PC-9 (cell line): ENCODE results near the gene SLC25A47. TPM values are rescaled to one million over a fixed set of nuclear protein-coding genes. Genes with fewer than 3 reads are reported as not detected.

ENCODE experiments used
- BruUV-seq: library from RNA; stranded (reverse); fragments of 400-500 nt; replicated peaks from 2 replicates; lab custom pipeline; 2021; lab: Mats Ljungman, UMichigan
- CTCF ChIA-PET: fragments of 300-600 bp; sonication (Branson Sonifier 250); formaldehyde crosslinking; loops from one replicate; lab custom pipeline; 2022; ENCODE audit warnings: antibody characterized with exemption; lab: Charles Lee
- POLR2A ChIA-PET: fragments of 300-600 bp; sonication (Branson Sonifier 250); formaldehyde crosslinking; loops from one replicate; lab custom pipeline; 2022; ENCODE audit warnings: antibody characterized with exemption; ENCODE audit not compliant: unreplicated experiment; lab: Charles Lee
- DNase-seq, 2 experiments: peaks; one replicate each; pipeline versions ENCODE4 v3.0.0 to v3.0.0-alpha.2; 2015 to 2022; ENCODE audit warnings: mixed read lengths in 1 of 2
- H2AFZ ChIP-seq: fragments of 200-600 bp; sonication (generic); 2 replicates; pipeline ENCODE4 v1.8.1; 2017; ENCODE audit warnings: antibody characterized with exemption
- H3F3A ChIP-seq: fragments of 200-600 bp; sonication (generic); 2 replicates; pipeline ENCODE4 v1.8.1; 2017; ENCODE audit warnings: antibody characterized with exemption, mild to moderate bottlenecking, low read depth; ENCODE audit not compliant: insufficient read depth
- H3K27ac ChIP-seq: fragments of 200-600 bp; sonication (generic); 2 replicates; pipeline ENCODE4 v1.6.1; 2016; ENCODE audit warnings: mixed run types
- H3K27me3 ChIP-seq: fragments of 200-600 bp; sonication (generic); 2 replicates; pipeline ENCODE4 v1.6.1; 2016; ENCODE audit warnings: low read depth, mixed run types; ENCODE audit not compliant: insufficient read depth
- H3K36me3 ChIP-seq: fragments of 200-600 bp; sonication (generic); 2 replicates; pipeline ENCODE4 v1.6.1; 2016; ENCODE audit warnings: low read depth, mixed run types
- H3K4me1 ChIP-seq: fragments of 200-600 bp; sonication (generic); replicated peaks from 2 replicates; pipeline ENCODE4 v1.6.1; 2016; ENCODE audit warnings: mixed run types; ENCODE audit not compliant: insufficient read depth
- H3K4me2 ChIP-seq: fragments of 200-600 bp; sonication (generic); 2 replicates; pipeline ENCODE4 v1.6.1; 2017; ENCODE audit warnings: mixed run types
- H3K4me3 ChIP-seq: fragments of 200-600 bp; sonication (generic); 2 replicates; pipeline ENCODE4 v1.6.1; 2016; ENCODE audit warnings: mixed run types
- H3K79me2 ChIP-seq: fragments of 200-600 bp; sonication (generic); 2 replicates; pipeline ENCODE4 v1.6.1; 2017; ENCODE audit warnings: low read depth, mixed run types
- H3K9me2 ChIP-seq: fragments of 200-600 bp; sonication (generic); 2 replicates; pipeline ENCODE4 v1.8.1; 2017; ENCODE audit warnings: mild to moderate bottlenecking; ENCODE audit not compliant: insufficient read depth
- H3K9me3 ChIP-seq: fragments of 200-600 bp; sonication (generic); 2 replicates; pipeline ENCODE4 v1.8.1; 2016; ENCODE audit warnings: low read depth; ENCODE audit not compliant: insufficient read depth
- H4K20me1 ChIP-seq: fragments of 200-600 bp; sonication (generic); 2 replicates; pipeline ENCODE4 v1.8.1; 2017; ENCODE audit not compliant: insufficient read depth
- EZH2 ChIP-seq: fragments of 200-600 bp; sonication (generic); IDR thresholded peaks from 2 replicates; pipeline ENCODE4 v1.8.0; 2017; ENCODE audit warnings: antibody characterized with exemption, low read depth
- intact Hi-C: fragments of 100-400 bp; cut with micrococcal nuclease; formaldehyde crosslinking; loops from one replicate; pipeline ENCODE4 v1.10.0; 2022; ENCODE audit not compliant: unreplicated experiment
- total RNA-seq: library from RNA; stranded (reverse); gene quantifications from 2 replicates; pipeline ENCODE4 v1.2.3, GENCODE V29; 2021
- TF ChIP-seq, protein P1 (sequence below): fragments of 200-600 bp; sonication (generic); conservative IDR thresholded peaks from 2 replicates; pipeline ENCODE4 v1.6.1; 2017; ENCODE audit warnings: mixed run types, antibody characterized with exemption, mild to moderate bottlenecking, moderate library complexity

The SLC25A47 gene
- total RNA-seq, 1 experiment from 2014 or later: not detected

GRCh38 chr14:100288382-100289185 lies 34.6 kb upstream of the SLC25A47 start:
- H3K4me1 ChIP-seq: no peaks in the 10 kb centered on the region
- no peaks in the 10 kb centered on the region for H3K36me3 ChIP-seq
- no peaks in the 10 kb centered on the region for H3K79me2 ChIP-seq
- no peaks in the 10 kb centered on the region; the same call in 1 of the 2 replicates for H3F3A ChIP-seq
- POLR2A ChIA-PET: no interaction called here
- no peaks in the 10 kb centered on the region for H3K9me3 ChIP-seq
- intact Hi-C loops: loop anchor here (5.0 kb wide), 1 partner anchor 89 kb away; the partner anchor contains the start of gene WDR25
- H3K27ac ChIP-seq: no peak overlapping the region
- H3K4me3 ChIP-seq: no peak overlapping the region
- no peak for TF ChIP-seq EZH2
- TF ChIP-seq, protein P1, sequence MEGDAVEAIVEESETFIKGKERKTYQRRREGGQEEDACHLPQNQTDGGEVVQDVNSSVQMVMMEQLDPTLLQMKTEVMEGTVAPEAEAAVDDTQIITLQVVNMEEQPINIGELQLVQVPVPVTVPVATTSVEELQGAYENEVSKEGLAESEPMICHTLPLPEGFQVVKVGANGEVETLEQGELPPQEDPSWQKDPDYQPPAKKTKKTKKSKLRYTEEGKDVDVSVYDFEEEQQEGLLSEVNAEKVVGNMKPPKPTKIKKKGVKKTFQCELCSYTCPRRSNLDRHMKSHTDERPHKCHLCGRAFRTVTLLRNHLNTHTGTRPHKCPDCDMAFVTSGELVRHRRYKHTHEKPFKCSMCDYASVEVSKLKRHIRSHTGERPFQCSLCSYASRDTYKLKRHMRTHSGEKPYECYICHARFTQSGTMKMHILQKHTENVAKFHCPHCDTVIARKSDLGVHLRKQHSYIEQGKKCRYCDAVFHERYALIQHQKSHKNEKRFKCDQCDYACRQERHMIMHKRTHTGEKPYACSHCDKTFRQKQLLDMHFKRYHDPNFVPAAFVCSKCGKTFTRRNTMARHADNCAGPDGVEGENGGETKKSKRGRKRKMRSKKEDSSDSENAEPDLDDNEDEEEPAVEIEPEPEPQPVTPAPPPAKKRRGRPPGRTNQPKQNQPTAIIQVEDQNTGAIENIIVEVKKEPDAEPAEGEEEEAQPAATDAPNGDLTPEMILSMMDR: no peak
- no peak for DNase-seq
- H2AFZ ChIP-seq: no peak overlapping the region
- CTCF ChIA-PET: no interaction called here
- H3K27me3 ChIP-seq: no peaks in the 10 kb centered on the region
- no peak overlapping the region for H3K4me2 ChIP-seq
- BruUV-seq: no TSS peak
- H3K9me2 ChIP-seq: no peaks in the 10 kb centered on the region
- no peaks in the 10 kb centered on the region for H4K20me1 ChIP-seq

GRCh38 chr14:100289916-100290606 lies 33.1 kb upstream of the SLC25A47 start:
- H3K36me3 ChIP-seq: no peaks in the 10 kb centered on the region
- no peaks in the 10 kb centered on the region for H3K9me2 ChIP-seq
- no peaks in the 10 kb centered on the region for H4K20me1 ChIP-seq
- H3K79me2 ChIP-seq: no peaks in the 10 kb centered on the region
- H3K4me2 ChIP-seq: no peak overlapping the region
- DNase-seq: no peak
- no peak overlapping the region for H3K27ac ChIP-seq
- intact Hi-C loops: loop anchor here (5.0 kb wide), 1 partner anchor 87 kb away; the partner anchor contains the start of gene WDR25
- H3K4me1 ChIP-seq: no peaks in the 10 kb centered on the region
- ChIA-PET CTCF (no interaction called here), POLR2A (no interaction called here)
- no peaks in the 10 kb centered on the region for H3K27me3 ChIP-seq
- TF ChIP-seq, protein P1: no peak
- no peak for TF ChIP-seq EZH2
- H3F3A ChIP-seq: no peaks in the 10 kb centered on the region
- BruUV-seq: no TSS peak
- H2AFZ ChIP-seq: no peak overlapping the region
- H3K4me3 ChIP-seq: no peak overlapping the region
- H3K9me3 ChIP-seq: no peaks in the 10 kb centered on the region

- no peaks in the 10 kb centered on the region for H4K20me1 ChIP-seq
Measured at GRCh38 chr14:100290607-100291304, 32.4 kb upstream of the SLC25A47 start.

More at GRCh38 chr14:100290607-100291304, 32.4 kb upstream of the SLC25A47 start:
- ChIA-PET POLR2A (no interaction called here), CTCF (no interaction called here)
- TF ChIP-seq EZH2: no peak
- TF ChIP-seq, protein P1: no peak
- Histone ChIP-seq H3K9me2 (no peaks in the 10 kb centered on the region), H3K4me1 (no peaks in the 10 kb centered on the region), H3K36me3 (no peaks in the 10 kb centered on the region), H2AFZ (no peak overlapping the region), H3K4me2 (no peak overlapping the region), H3F3A (no peaks in the 10 kb centered on the region), H3K4me3 (no peak overlapping the region), H3K27ac (no peak overlapping the region), H3K9me3 (no peaks in the 10 kb centered on the region), H3K27me3 (no peaks in the 10 kb centered on the region), H3K79me2 (no peaks in the 10 kb centered on the region)
- DNase-seq: no peak
- intact Hi-C loops: no loop called here
- BruUV-seq: no TSS peak
